Trophoblast cell (in vitro differentiated cells and primary cell): ENCODE measurements around the gene ADCYAP1R1.

Experiments used
- DNase-seq, 2 donors: peaks; one replicate each; pipeline ENCODE4 v3.0.0-alpha.2; 2016
- H2AFZ ChIP-seq: 2 replicates; pipeline ENCODE4 v1.6.1; 2013; ENCODE audit warnings: low read length, moderate library complexity, mild to moderate bottlenecking; ENCODE audit not compliant: insufficient read depth, poor library complexity
- H2AK5ac ChIP-seq: 2 replicates; pipeline ENCODE4 v1.6.1; 2013; ENCODE audit warnings: mild to moderate bottlenecking, low read length
- H2BK120ac ChIP-seq: 2 replicates; pipeline ENCODE4 v1.6.1; 2013; ENCODE audit warnings: low read length, mild to moderate bottlenecking, moderate library complexity; ENCODE audit not compliant: insufficient read depth, poor library complexity
- H2BK12ac ChIP-seq: 2 replicates; pipeline ENCODE4 v1.6.1; 2013; ENCODE audit warnings: mild to moderate bottlenecking, low read length, moderate library complexity
- H2BK5ac ChIP-seq: 2 replicates; pipeline ENCODE4 v1.6.1; 2013; ENCODE audit warnings: low read length, low read depth, moderate library complexity, mild to moderate bottlenecking; ENCODE audit not compliant: poor library complexity
- H3K14ac ChIP-seq: 2 replicates; pipeline ENCODE4 v1.6.1; 2013; ENCODE audit warnings: mild to moderate bottlenecking, low read length
- H3K18ac ChIP-seq: 2 replicates; pipeline ENCODE4 v1.6.1; 2013; ENCODE audit warnings: mild to moderate bottlenecking, low read length
- H3K23ac ChIP-seq: 2 replicates; pipeline ENCODE4 v1.6.1; 2013; ENCODE audit warnings: low read length
- H3K27ac ChIP-seq: 2 replicates; pipeline ENCODE4 v1.5.1; 2013; ENCODE audit warnings: low read depth, mild to moderate bottlenecking, inconsistent platforms, low read length, moderate library complexity
- H3K27me3 ChIP-seq: 2 replicates; pipeline ENCODE4 v1.6.1; 2013; ENCODE audit warnings: inconsistent platforms, mild to moderate bottlenecking, low read length, moderate library complexity; ENCODE audit not compliant: insufficient read depth
- H3K36me3 ChIP-seq, 2 experiments: 1 replicate in 1 of 2; 2 replicates in 1 of 2; pipeline ENCODE4 v1.6.1; 2013; ENCODE audit warnings: low read length in 2 of 2, mild to moderate bottlenecking in 2 of 2, moderate library complexity in 1 of 2; ENCODE audit not compliant: insufficient read depth in 2 of 2, control insufficient read depth in 1 of 2
- H3K4ac ChIP-seq: 2 replicates; pipeline ENCODE4 v1.6.1; 2013; ENCODE audit warnings: low read depth, mild to moderate bottlenecking, low read length, moderate library complexity
- H3K4me1 ChIP-seq, 2 experiments: 1 replicate in 1 of 2; 2 replicates in 1 of 2; pipeline ENCODE4 v1.6.1; 2013; ENCODE audit warnings: low read length in 2 of 2, mild to moderate bottlenecking in 2 of 2, moderate library complexity in 1 of 2; ENCODE audit not compliant: insufficient read depth in 2 of 2, control insufficient read depth in 1 of 2
- H3K4me2 ChIP-seq: 2 replicates; pipeline ENCODE4 v1.6.1; 2013; ENCODE audit warnings: inconsistent platforms, mild to moderate bottlenecking, low read length, moderate library complexity
- H3K4me3 ChIP-seq: 2 replicates; pipeline ENCODE4 v1.5.1; 2013; ENCODE audit warnings: mild to moderate bottlenecking, low read depth, low read length, inconsistent platforms
- H3K79me1 ChIP-seq: one replicate; pipeline ENCODE4 v1.6.1; 2013; ENCODE audit warnings: low read length
- H3K79me2 ChIP-seq: 2 replicates; pipeline ENCODE4 v1.6.1; 2013; ENCODE audit warnings: low read length, mild to moderate bottlenecking; ENCODE audit not compliant: control insufficient read depth, insufficient read depth, poor library complexity
- H3K9ac ChIP-seq: 2 replicates; pipeline ENCODE4 v1.6.1; 2013; ENCODE audit warnings: mild to moderate bottlenecking, low read length
- H3K9me3 ChIP-seq: 2 replicates; pipeline ENCODE4 v1.6.1; 2013; ENCODE audit warnings: low read depth, mild to moderate bottlenecking, control low read depth, inconsistent platforms, low read length; ENCODE audit not compliant: insufficient read depth
- H4K12ac ChIP-seq: 2 replicates; pipeline ENCODE4 v1.6.1; 2013; ENCODE audit warnings: low read depth, mild to moderate bottlenecking, low read length, moderate library complexity
- H4K8ac ChIP-seq: 2 replicates; pipeline ENCODE4 v1.6.1; 2013; ENCODE audit warnings: low read depth, mild to moderate bottlenecking, low read length, moderate library complexity
- H4K91ac ChIP-seq: one replicate; pipeline ENCODE4 v1.6.1; 2013; ENCODE audit warnings: low read depth, mild to moderate bottlenecking, low read length, moderate library complexity
- WGBS: extraction: QIAGEN DNeasy Blood & Tissue Kit; methylation state at CpG from one replicate; pipeline ENCODE4 v1.1.7; 2013; ENCODE audit warnings: missing lambda C conversion rate; ENCODE audit not compliant: insufficient read length, insufficient coverage; ENCODE audit errors: extremely low coverage; 5-methylcytosine and 5-hydroxymethylcytosine counted together

The ADCYAP1R1 gene

DNA sequence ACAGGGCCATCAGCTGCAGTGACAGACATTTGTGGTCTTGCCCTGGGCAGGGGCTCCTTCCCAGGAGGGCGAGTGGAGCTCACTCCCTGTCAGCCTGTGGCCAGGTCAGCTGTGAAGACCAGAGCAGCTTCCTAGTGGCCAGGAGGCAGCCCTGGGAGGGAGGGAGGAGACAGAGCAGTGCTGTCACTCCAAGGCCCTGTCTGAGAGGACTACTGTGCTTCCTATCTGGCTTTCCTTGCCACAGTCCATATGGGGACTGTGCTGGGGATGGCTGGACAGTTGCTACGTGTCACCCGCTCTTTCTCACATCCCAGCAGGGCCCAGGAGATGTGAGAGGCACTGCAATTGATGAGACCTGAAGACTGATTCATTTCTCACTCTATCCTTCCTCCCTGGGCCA, 15.2 kb upstream of the ADCYAP1R1 start:
- no CpG with 5 or more reads among the region's 3 CpGs for WGBS
- H3K27me3 ChIP-seq = no peaks in the 10 kb centered on the region
- no peak overlapping the region for H2BK5ac ChIP-seq
- H2BK12ac ChIP-seq = no peak overlapping the region
- H4K12ac ChIP-seq = no peak overlapping the region
- H3K4ac ChIP-seq = no peak overlapping the region
- no peak overlapping the region for H3K18ac ChIP-seq
- no peak overlapping the region for H3K9ac ChIP-seq
- no peak overlapping the region for H2AFZ ChIP-seq
- no peak overlapping the region for H3K27ac ChIP-seq
- no peaks in the 10 kb centered on the region for H3K36me3 ChIP-seq
- H3K9me3 ChIP-seq = no peaks in the 10 kb centered on the region
- H3K79me1 ChIP-seq = no peaks in the 10 kb centered on the region
- H3K23ac ChIP-seq = no peak overlapping the region
- DNase-seq = no peak
- H4K8ac ChIP-seq = no peak overlapping the region
- no peak overlapping the region for H3K4me3 ChIP-seq
- H3K79me2 ChIP-seq = no peaks in the 10 kb centered on the region
- H3K14ac ChIP-seq = no peak overlapping the region
- H2AK5ac ChIP-seq = no peak overlapping the region
- H3K4me2 ChIP-seq = no peak overlapping the region
- H3K4me1 ChIP-seq = no peaks in the 10 kb centered on the region
- H2BK120ac ChIP-seq = no peak overlapping the region
- H4K91ac ChIP-seq = no peak overlapping the region

DNA sequence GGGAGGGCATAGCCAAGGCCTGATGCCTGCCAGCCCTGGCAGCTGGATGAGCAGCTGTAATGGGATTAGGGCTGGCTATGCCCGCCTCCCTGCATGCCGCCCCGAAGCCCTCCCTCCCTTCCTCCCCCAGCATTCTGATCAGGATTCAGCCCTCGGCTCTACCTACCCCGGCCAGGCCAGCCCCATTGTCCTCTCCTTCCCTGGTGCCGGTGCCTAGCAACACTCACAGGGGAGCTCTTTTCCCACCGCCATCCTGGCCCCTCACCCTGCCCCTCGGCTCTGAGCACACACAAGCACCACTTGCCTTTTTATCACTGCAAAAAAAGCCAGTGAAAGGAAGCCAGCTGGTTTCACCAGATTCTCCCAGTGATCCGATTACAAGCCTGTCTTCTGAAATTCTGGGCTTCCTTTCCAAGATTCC, 9.0 kb upstream of the ADCYAP1R1 start:
- H3K79me1 ChIP-seq = no peaks in the 10 kb centered on the region
- no peak overlapping the region for H3K27ac ChIP-seq
- no peak overlapping the region for H3K4me3 ChIP-seq
- no CpG with 5 or more reads among the region's 9 CpGs for WGBS
- no peak overlapping the region for H2BK120ac ChIP-seq
- H3K9me3 ChIP-seq = no peaks in the 10 kb centered on the region
- no peak overlapping the region for H3K23ac ChIP-seq
- no peaks in the 10 kb centered on the region for H3K79me2 ChIP-seq
- no peak overlapping the region for H2AK5ac ChIP-seq
- no peak overlapping the region for H3K9ac ChIP-seq
- no peaks in the 10 kb centered on the region for H3K4me1 ChIP-seq
- H4K91ac ChIP-seq = no peak overlapping the region
- H3K27me3 ChIP-seq = no peaks in the 10 kb centered on the region
- H4K12ac ChIP-seq = no peak overlapping the region
- no peak for DNase-seq
- no peak overlapping the region for H3K4ac ChIP-seq
- H3K36me3 ChIP-seq = no peaks in the 10 kb centered on the region
- no peak overlapping the region for H2BK5ac ChIP-seq
- no peak overlapping the region for H2AFZ ChIP-seq
- no peak overlapping the region for H3K4me2 ChIP-seq
- H3K14ac ChIP-seq = no peak overlapping the region
- no peak overlapping the region for H4K8ac ChIP-seq
- H2BK12ac ChIP-seq = no peak overlapping the region
- H3K18ac ChIP-seq = no peak overlapping the region

DNA sequence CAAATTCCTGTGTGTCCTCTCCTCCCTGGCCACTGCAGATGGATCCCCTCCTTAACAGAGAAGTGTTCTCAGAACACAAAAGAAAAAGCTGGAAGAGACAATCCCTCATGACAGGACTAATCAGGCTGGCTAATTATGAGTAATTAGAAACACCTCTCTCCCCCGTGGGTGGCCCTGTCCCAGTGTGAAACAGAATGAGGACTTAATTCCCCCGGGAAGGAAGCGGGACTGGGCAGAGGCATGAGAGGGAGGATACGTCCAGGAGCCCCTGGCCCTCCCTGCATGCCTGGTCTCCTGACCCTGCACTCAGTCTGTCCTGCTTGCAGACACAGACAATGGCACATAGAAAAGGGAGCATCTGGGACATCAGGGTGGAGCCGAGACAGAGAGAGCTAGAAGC, 7.6 kb upstream of the ADCYAP1R1 start:
- no peak overlapping the region for H3K18ac ChIP-seq
- H3K14ac ChIP-seq = no peak overlapping the region
- no peaks in the 10 kb centered on the region for H3K36me3 ChIP-seq
- H2BK12ac ChIP-seq = no peak overlapping the region
- no peaks in the 10 kb centered on the region for H3K79me2 ChIP-seq
- no peaks in the 10 kb centered on the region for H3K79me1 ChIP-seq
- H4K91ac ChIP-seq = no peak overlapping the region
- H2AFZ ChIP-seq = no peak overlapping the region
- no peak overlapping the region for H3K9ac ChIP-seq
- H3K4me3 ChIP-seq = no peak overlapping the region
- no peaks in the 10 kb centered on the region for H3K27me3 ChIP-seq
- H2BK120ac ChIP-seq = no peak overlapping the region
- no peak overlapping the region for H4K12ac ChIP-seq
- H3K4me1 ChIP-seq = no peaks in the 10 kb centered on the region
- H3K4me2 ChIP-seq = no peak overlapping the region
- H4K8ac ChIP-seq = no peak overlapping the region
- no peak overlapping the region for H3K27ac ChIP-seq
- H3K23ac ChIP-seq = no peak overlapping the region
- H3K9me3 ChIP-seq = no peaks in the 10 kb centered on the region
- no peak overlapping the region for H2BK5ac ChIP-seq
- DNase-seq = no peak
- no peak overlapping the region for H3K4ac ChIP-seq
- WGBS = no CpG with 5 or more reads among the region's 5 CpGs
- no peak overlapping the region for H2AK5ac ChIP-seq

DNA sequence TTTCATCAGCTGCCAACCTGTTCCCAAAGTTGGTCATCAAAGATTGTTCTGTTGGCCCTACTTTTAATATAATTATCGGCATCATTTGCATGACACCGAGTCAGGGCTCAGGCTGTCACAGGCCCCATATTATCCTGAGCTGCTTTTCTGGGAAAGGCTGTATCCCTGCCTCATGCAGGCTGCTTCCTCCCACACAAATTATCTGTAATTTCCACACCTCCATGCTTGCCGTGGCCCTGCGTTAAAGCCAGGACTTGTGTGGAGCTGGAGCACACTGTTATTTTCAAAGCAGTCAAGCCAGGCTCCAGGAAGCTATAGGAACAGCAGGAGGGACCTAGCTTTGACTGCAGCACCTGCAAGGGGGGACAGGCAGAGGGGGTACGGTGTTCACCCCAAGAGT, 5.4 kb upstream of the ADCYAP1R1 start:
- no peaks in the 10 kb centered on the region for H3K9me3 ChIP-seq
- H2BK5ac ChIP-seq = no peak overlapping the region
- no peaks in the 10 kb centered on the region for H3K79me2 ChIP-seq
- peaks cover 18% of the 10 kb centered on the region for H3K27me3 ChIP-seq
- H3K23ac ChIP-seq = no peak overlapping the region
- no peak overlapping the region for H3K4ac ChIP-seq
- H4K8ac ChIP-seq = no peak overlapping the region
- H2AK5ac ChIP-seq = no peak overlapping the region
- H3K9ac ChIP-seq = no peak overlapping the region
- no peak overlapping the region for H3K14ac ChIP-seq
- no peak overlapping the region for H2AFZ ChIP-seq
- no peak overlapping the region for H2BK120ac ChIP-seq
- no peak overlapping the region for H3K4me3 ChIP-seq
- no peak overlapping the region for H3K27ac ChIP-seq
- WGBS = no CpG with 5 or more reads among the region's 5 CpGs
- H4K12ac ChIP-seq = no peak overlapping the region
- no peak for DNase-seq
- H3K4me2 ChIP-seq = no peak overlapping the region
- no peak overlapping the region for H3K18ac ChIP-seq
- no peaks in the 10 kb centered on the region for H3K79me1 ChIP-seq
- H4K91ac ChIP-seq = no peak overlapping the region
- no peak overlapping the region for H2BK12ac ChIP-seq
- no peaks in the 10 kb centered on the region for H3K4me1 ChIP-seq
- H3K36me3 ChIP-seq = no peaks in the 10 kb centered on the region
